Gastrocnemius medialis (tissue), 4 donors: ENCODE results near the gene FADS3. TPM values are rescaled to one million over a fixed set of nuclear protein-coding genes. Genes with fewer than 3 reads are reported as not detected.

ENCODE experiments used
- ATAC-seq, 2 donors: fragments of 150-250 bp; one replicate each; pipeline ENCODE4 v1.9.1; 2016
- DNase-seq, 2 donors: peaks; one replicate each; pipeline ENCODE4 v3.0.0-alpha.2; 2019
- H3K27ac ChIP-seq, 4 donors: fragments of 200-600 bp; sonication (generic); 1 replicate in 1 of 4; 2 replicates in 3 of 4; pipeline ENCODE4 v1.5.1; 2016 to 2018; ENCODE audit warnings: mild to moderate bottlenecking in 2 of 4, moderate library complexity in 1 of 4
- H3K27me3 ChIP-seq, 3 donors: fragments of 200-600 bp; sonication (generic) in 2 of 3; 1 replicate in 1 of 3; 2 replicates in 2 of 3; pipeline versions ENCODE4 v1.5.1 to v1.6.0; 2016 to 2019; ENCODE audit warnings: mild to moderate bottlenecking in 1 of 3, moderate library complexity in 1 of 3
- H3K36me3 ChIP-seq, 2 donors: fragments of 200-600 bp; sonication (generic) in 1 of 2; one replicate each; pipeline ENCODE4 v1.5.1; 2017 to 2018
- H3K4me1 ChIP-seq, 2 donors: fragments of 200-600 bp; sonication (generic) in 1 of 2; one replicate each; pipeline ENCODE4 v1.5.1; 2016 to 2017; ENCODE audit warnings: mild to moderate bottlenecking in 2 of 2
- H3K4me3 ChIP-seq, 4 donors: fragments of 200-600 bp; sonication (generic) in 3 of 4; 1 replicate in 1 of 4; 2 replicates in 3 of 4; pipeline ENCODE4 v1.5.1; 2016 to 2019; ENCODE audit warnings: mild to moderate bottlenecking in 2 of 4
- H3K9me3 ChIP-seq, 3 donors: fragments of 200-600 bp; sonication (generic) in 2 of 3; 1 replicate in 1 of 3; 2 replicates in 2 of 3; pipeline ENCODE4 v1.5.1; 2016 to 2019
- CTCF ChIP-seq, 5 experiments: fragments of 450-650 bp in 3 of 5; fragments of 200-600 bp in 2 of 5; sonication (generic) in 2 of 5; IDR thresholded peaks in 4 of 5; conservative IDR thresholded peaks in 1 of 5; 1 replicate in 4 of 5; 2 replicates in 1 of 5; pipeline ENCODE4 v1.5.1; 2016 to 2019; ENCODE audit warnings: antibody characterized with exemption in 5 of 5, mild to moderate bottlenecking in 3 of 5, moderate library complexity in 3 of 5
- POLR2A ChIP-seq, 2 donors: fragments of 450-650 bp; IDR thresholded peaks; one replicate each; pipeline ENCODE4 v1.6.1; 2017; ENCODE audit warnings: antibody characterized with exemption in 2 of 2, mild to moderate bottlenecking in 2 of 2, moderate library complexity in 2 of 2
- in situ Hi-C, 4 donors: fragments of 200-750 bp; cut with MboI; loops; one replicate each; pipeline versions ENCODE4 v1.15.0 to v1.8.0; 2017; ENCODE audit warnings: low sequenced_read_pairs in 4 of 4
- intact Hi-C: fragments of 100-400 bp; cut with DNase I; formaldehyde crosslinking; loops from one replicate; pipeline ENCODE4 v1.15.1; 2023; ENCODE audit warnings: low total_unique reads
- total RNA-seq, 4 donors: library from RNA; depleted of rRNA; stranded (reverse); fragments of >200 nt; gene quantifications; one replicate each; pipeline versions ENCODE4 v1.1.0 to v1.2.3, GENCODE V29; 2016

Gene FADS3
- total RNA-seq, 4 donors from 2014 or later, result 40.7 to 196 (median 89.0) TPM

- H3K36me3 ChIP-seq, result no peaks in the 10 kb centered on the region
- intact Hi-C loops (no loop called here), in situ Hi-C loops (loop anchor here (10.0 kb wide), 4 partner anchors 55 to 195 kb away; partner anchors contain the start of genes BEST1 (in 1 of the 4), FEN1 (in 1 of the 4) and TMEM258 (in 1 of the 4))
- no peak for ATAC-seq
- peak overlapping the region; percentile 73 to 98 (median 90) for H3K4me3 ChIP-seq
- H3K27ac ChIP-seq, result peak overlapping the region; percentile 82 to 96 (median 92)
- no peak for DNase-seq
- TF ChIP-seq POLR2A (IDR thresholded peaks at IDR 0.05), result no peak
- TF ChIP-seq CTCF (IDR thresholded peaks at IDR 0.05 in 4 of 5, conservative IDR thresholded peaks at IDR 0.05 in 1 of 5), result no peak
- no peaks in the 10 kb centered on the region for H3K9me3 ChIP-seq
- H3K27me3 ChIP-seq, result no peaks in the 10 kb centered on the region
- H3K4me1 ChIP-seq, result peaks cover 32 to 34% of the 10 kb centered on the region in 2 donors
Measured at GRCh38 chr11:61889831-61890230, 1.5 kb downstream of the FADS3 start.

GRCh38 chr11:61888590-61888989 is 2.8 kb downstream of the FADS3 start:
- Histone ChIP-seq H3K9me3 (no peaks in the 10 kb centered on the region), H3K27ac (peak overlapping the region; percentile 82 to 96 (median 92)), H3K4me1 (peaks cover 32 to 34% of the 10 kb centered on the region in 2 donors), H3K36me3 (no peaks in the 10 kb centered on the region), H3K4me3 (no peak overlapping the region), H3K27me3 (no peaks in the 10 kb centered on the region)
- in situ Hi-C loops, result loop anchor here in 1 of 4 donors (10.0 kb wide), 1 partner anchor 66 kb away; the partner anchor contains the start of gene BEST1
- DNase-seq, result no peak
- no peak for ATAC-seq
- no peak for TF ChIP-seq POLR2A (IDR thresholded peaks at IDR 0.05)
- TF ChIP-seq CTCF (IDR thresholded peaks at IDR 0.05 in 4 of 5, conservative IDR thresholded peaks at IDR 0.05 in 1 of 5), result no peak
- intact Hi-C loops, result no loop called here

GRCh38 chr11:61887839-61888494 is 3.4 kb downstream of the FADS3 start:
- ATAC-seq (peak; percentile 74 to 82), DNase-seq (peak; percentile 93 to 98)
- Histone ChIP-seq H3K4me3 (no peak overlapping the region), H3K27me3 (no peaks in the 10 kb centered on the region), H3K9me3 (no peaks in the 10 kb centered on the region), H3K4me1 (peaks cover 32 to 34% of the 10 kb centered on the region in 2 donors), H3K36me3 (no peaks in the 10 kb centered on the region), H3K27ac (peak overlapping the region; percentile 82 to 96 (median 92))
- no peak for TF ChIP-seq POLR2A (IDR thresholded peaks at IDR 0.05)
- TF ChIP-seq CTCF (IDR thresholded peaks at IDR 0.05 in 4 of 5, conservative IDR thresholded peaks at IDR 0.05 in 1 of 5), result no peak
- in situ Hi-C loops (loop anchor here in 1 of 4 donors (10.0 kb wide), 1 partner anchor 67 kb away; the partner anchor contains the start of gene BEST1), intact Hi-C loops (no loop called here)

DNA sequence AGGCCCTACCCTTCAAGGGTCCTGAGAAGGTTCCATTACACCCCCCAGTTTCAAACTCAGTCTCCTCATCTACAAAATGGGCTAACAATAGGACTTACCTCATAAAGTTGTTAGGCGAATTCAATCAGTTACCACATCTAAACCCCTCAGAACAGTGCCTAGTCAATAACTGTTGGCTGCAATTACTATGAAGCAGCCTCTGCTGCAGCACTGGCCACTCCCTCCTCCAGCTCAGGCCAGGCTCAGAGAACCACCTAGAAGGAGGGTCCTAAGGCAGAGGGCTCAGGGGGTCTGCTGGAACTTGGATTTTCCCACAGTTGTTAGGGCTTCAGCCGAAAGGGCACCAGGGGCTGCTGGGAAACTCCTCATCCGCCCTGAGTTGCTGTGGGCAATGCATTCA is 4.7 kb downstream of the FADS3 start:
- ATAC-seq, result no peak
- Histone ChIP-seq H3K4me1 (peaks cover 25 to 34% of the 10 kb centered on the region in 2 donors), H3K27me3 (no peaks in the 10 kb centered on the region), H3K27ac (peak overlapping the region in 3 of 4 donors; percentile 47 to 94 (median 89)), H3K9me3 (no peaks in the 10 kb centered on the region), H3K36me3 (no peaks in the 10 kb centered on the region), H3K4me3 (no peak overlapping the region)
- TF ChIP-seq CTCF (IDR thresholded peaks at IDR 0.05 in 4 of 5, conservative IDR thresholded peaks at IDR 0.05 in 1 of 5), result no peak
- TF ChIP-seq POLR2A (IDR thresholded peaks at IDR 0.05), result no peak
- in situ Hi-C loops, result loop anchor here in 1 of 4 donors (10.0 kb wide), 1 partner anchor 68 kb away; the partner anchor contains the start of gene BEST1
- no peak for DNase-seq
- intact Hi-C loops, result no loop called here
